Thyroid gland (tissue), 4 donors: Measurements from ENCODE around the gene ZNF300.

Experiments
- CTCF ChIP-seq, 6 experiments: fragments of 200-600 bp in 3 of 6; fragments of 450-650 bp in 3 of 6; sonication (generic) in 3 of 6; IDR thresholded peaks; one replicate each; pipeline ENCODE4 v1.5.1; 2016 to 2019; ENCODE audit warnings: antibody characterized with exemption in 6 of 6, mild to moderate bottlenecking in 2 of 6, inconsistent platforms in 1 of 6, moderate library complexity in 1 of 6
- POLR2A ChIP-seq, 2 donors: fragments of 450-650 bp; IDR thresholded peaks; one replicate each; pipeline ENCODE4 v1.6.1; 2017; ENCODE audit warnings: antibody characterized with exemption in 2 of 2, mild to moderate bottlenecking in 2 of 2, moderate library complexity in 1 of 2

DNA sequence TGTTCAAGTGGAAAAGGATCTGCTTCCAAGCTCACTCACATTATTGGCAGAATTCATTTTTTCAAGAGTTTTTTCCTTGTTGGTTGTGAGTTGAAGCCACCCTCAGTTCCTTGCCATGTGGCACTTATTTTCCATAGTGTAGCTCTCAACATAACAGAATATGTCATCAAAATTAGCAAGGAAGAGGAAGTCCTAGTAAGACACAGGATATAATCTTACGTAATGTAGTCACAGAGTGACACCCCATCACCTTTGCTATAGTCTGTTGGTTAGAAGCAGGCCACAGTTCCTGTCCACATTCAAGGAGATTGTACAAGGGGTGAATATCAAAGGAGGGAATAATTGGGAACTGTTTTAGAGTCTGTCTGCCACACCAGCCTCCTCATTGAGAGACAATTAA is 42.7 kb downstream of the ZNF300 start:
- TF ChIP-seq CTCF (IDR thresholded peaks at IDR 0.05): no peak
- TF ChIP-seq POLR2A (IDR thresholded peaks at IDR 0.05): no peak
